ENCODE data around the gene POLE. TPM values are rescaled to one million over a fixed set of nuclear protein-coding genes. Genes with fewer than 3 reads are reported as not detected.

POLE gene
- total and polyA plus RNA-seq, 2 of the 4 experiments (the other 2 are of a cell fraction), result 17.2 to 20.7 TPM

DNA sequence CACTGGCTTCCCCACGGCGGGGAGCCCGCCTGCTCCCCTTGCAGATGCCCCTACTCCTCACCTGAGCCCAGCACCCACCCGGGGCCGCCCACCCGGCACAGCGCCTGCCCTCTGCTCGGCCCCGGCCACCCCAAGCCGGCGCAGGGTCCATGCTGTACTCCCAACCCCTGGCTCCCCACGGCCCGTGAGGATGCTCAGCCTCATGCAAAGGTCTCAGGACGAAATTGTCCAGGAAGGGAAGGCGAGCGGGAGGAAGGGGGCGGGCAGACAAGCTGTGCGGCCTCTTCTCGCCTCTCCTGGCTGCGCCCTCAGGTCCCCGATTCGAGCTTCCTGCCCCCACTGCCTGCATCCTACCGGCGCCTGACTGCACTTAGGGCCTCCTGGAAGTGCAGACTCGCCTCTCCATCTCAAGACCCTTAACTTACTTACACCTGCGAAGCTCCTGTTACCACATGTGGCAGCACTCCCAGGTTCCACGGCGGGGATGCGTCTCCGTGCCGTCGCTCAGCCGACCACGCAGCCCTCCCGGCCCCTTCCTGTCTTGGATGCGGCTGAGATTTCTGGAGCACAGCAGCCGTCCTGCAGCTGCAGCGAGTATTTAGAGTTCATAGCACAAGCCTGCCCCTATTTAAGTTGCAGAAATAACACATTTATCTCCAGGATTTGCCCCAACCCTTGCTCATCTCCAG is 94.7 kb downstream of the POLE start:
- H3K56ac ChIP-seq (ENCODE audit: extremely low read depth, insufficient read depth, low read length), result no peak overlapping the region
- H4K91ac ChIP-seq (ENCODE audit: insufficient read depth, low read depth, low read length), result no peak overlapping the region
- H3K27me3 ChIP-seq (ENCODE audit: control insufficient read depth, insufficient read depth, low read length), result peaks cover 6% of the 10 kb centered on the region; the same call in 1 of the 2 replicates
- H3K4me2 ChIP-seq (ENCODE audit: low read depth, low read length), result no peak overlapping the region
- H3K36me3 ChIP-seq (ENCODE audit: control insufficient read depth, insufficient read depth, low read length), result no peaks in the 10 kb centered on the region
- dilution Hi-C loops (cut with HindIII; ENCODE audit: low sequenced_read_pairs, unreplicated experiment) (no loop called here), intact Hi-C loops (cut with micrococcal nuclease) (no loop called here), in situ Hi-C loops (cut with MboI; ENCODE audit: low sequenced_read_pairs) (no loop called here)
- no peak overlapping the region for H2BK15ac ChIP-seq (ENCODE audit: low read depth, low read length)
- no peak overlapping the region for H3K14ac ChIP-seq (replicated peaks; ENCODE audit: low read depth, low read length)
- H2AFZ ChIP-seq (replicated peaks; ENCODE audit: low read length, poor library complexity), result no peak overlapping the region
- H4K20me1 ChIP-seq (ENCODE audit: insufficient read depth, low read length), result no peaks in the 10 kb centered on the region
- H2AK5ac ChIP-seq (ENCODE audit: low read depth, low read length), result no peak overlapping the region
- H2AK9ac ChIP-seq (replicated peaks; ENCODE audit: low read depth, low read length, poor library complexity), result no peak overlapping the region
- H3K79me1 ChIP-seq (ENCODE audit: low read depth in 1 of 2, low read length in 2 of 2), result no peaks in the 10 kb centered on the region
- ChIA-PET CTCF (no interaction called here), POLR2A (ENCODE audit: unreplicated experiment) (no interaction called here)
- BruUV-seq (replicated peaks), result no TSS peak
- H4K8ac ChIP-seq (ENCODE audit: low read depth in 2 of 2, low read length in 2 of 2), result no peak overlapping the region
- DNase-seq, result no peak
- H2BK120ac ChIP-seq (ENCODE audit: low read depth, low read length), result no peak overlapping the region
- peaks cover 5% of the 10 kb centered on the region; the same call in 1 of the 2 replicates for H3K9me3 ChIP-seq (ENCODE audit: control insufficient read depth, insufficient read depth, low read length)
- H3K4me3 ChIP-seq (ENCODE audit: insufficient read depth, low read depth, low read length), result no peak overlapping the region
- H2BK5ac ChIP-seq (ENCODE audit: low read depth, low read length, poor library complexity, severe bottlenecking), result no peak overlapping the region
- TF ChIP-seq RAD21 (IDR thresholded peaks at IDR 0.05; ENCODE audit: low read length) (no peak), NFE2L2 (IDR thresholded peaks at IDR 0.05; ENCODE audit: low read depth, low read length) (no peak), BHLHE40 (IDR thresholded peaks at IDR 0.05; ENCODE audit: low read depth, low read length) (no peak)
- no peak overlapping the region for H3K23ac ChIP-seq (ENCODE audit: low read depth, low read length)
- H4K5ac ChIP-seq (ENCODE audit: low read depth, low read length), result no peak overlapping the region
- H3K4ac ChIP-seq (ENCODE audit: low read depth, low read length), result no peak overlapping the region
- no CpG with 5 or more reads among the region's 38 CpGs for WGBS, 2 experiments (ENCODE audit: extremely low coverage in 2 of 2, insufficient read length in 1 of 2)
- H3K27ac ChIP-seq (ENCODE audit: insufficient read depth, low read length), result no peak overlapping the region
- H3K4me1 ChIP-seq (ENCODE audit: control insufficient read depth, insufficient read depth, low read length), result peaks cover 3% of the 10 kb centered on the region; the same call in 1 of the 2 replicates
- 0 out of 2 replicates have a peak, but pooled peaks cover 5% of the 10 kb centered on the region for H3K9me1 ChIP-seq (ENCODE audit: insufficient read depth, low read length)
- no peak overlapping the region for H3K18ac ChIP-seq (ENCODE audit: low read depth, low read length)
- H3K9ac ChIP-seq (ENCODE audit: low read depth, low read length), result no peak overlapping the region
- no peak for ATAC-seq (ENCODE audit: low read depth)
- no peak overlapping the region for H2BK20ac ChIP-seq (ENCODE audit: low read depth, low read length)

Data from IMR-90 (cell line).